Measurements from ENCODE around the gene METTL22.
A peak's percentile ranks its signal among the peaks of the same experiment; 100 is the strongest.

Gene METTL22

DNA sequence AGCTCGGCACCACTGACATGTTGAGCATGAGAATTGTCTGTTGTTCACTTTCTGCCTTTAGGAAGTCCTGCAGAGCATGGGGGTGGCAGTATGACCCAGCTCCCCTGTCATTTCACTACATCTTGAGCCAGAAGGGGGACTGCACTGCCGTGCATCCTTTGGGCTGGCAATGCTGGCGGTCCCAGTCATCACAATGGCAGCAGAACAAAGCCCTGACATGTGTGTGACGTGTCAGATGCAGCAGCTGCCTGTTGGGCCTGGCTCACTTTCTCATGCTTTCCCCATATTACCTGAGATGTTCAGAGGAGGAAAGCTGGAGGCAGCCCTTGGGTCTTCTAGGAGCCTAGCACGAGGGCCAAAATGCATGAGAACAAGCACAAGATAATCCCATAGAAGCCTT is 46.6 kb downstream of the METTL22 start:
- no peak for DNase-seq

- no peak for DNase-seq
These were observed 48.0 kb downstream of the METTL22 start for GRCh38 chr16:8669481-8669880.

DNA sequence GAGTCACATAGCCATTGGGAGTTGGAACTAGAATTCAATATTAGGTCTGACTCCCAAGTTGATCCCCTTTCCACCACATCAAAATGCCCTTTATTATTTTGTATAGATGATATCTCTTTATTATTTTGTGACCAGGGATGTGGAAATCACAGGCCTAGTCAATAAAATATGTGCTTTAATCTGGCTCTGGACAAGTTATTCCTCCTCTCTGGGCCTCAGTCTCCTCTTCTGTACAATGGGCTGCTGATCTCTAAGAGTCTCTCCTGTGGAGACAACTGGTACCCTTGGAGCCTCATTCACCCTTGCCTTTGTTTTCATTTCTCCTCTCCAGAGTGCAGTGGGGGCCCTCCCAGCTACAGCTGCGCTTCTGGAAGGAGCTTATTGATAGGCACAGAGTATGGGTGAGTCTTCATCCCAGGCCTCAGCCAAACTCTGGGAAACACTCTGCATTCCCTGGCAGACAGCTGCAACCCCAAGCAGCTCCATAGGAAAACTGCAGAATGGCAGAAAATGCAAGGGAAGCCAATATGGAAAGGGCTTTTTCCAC is 48.6 kb downstream of the METTL22 start:
- no peak for DNase-seq

DNA sequence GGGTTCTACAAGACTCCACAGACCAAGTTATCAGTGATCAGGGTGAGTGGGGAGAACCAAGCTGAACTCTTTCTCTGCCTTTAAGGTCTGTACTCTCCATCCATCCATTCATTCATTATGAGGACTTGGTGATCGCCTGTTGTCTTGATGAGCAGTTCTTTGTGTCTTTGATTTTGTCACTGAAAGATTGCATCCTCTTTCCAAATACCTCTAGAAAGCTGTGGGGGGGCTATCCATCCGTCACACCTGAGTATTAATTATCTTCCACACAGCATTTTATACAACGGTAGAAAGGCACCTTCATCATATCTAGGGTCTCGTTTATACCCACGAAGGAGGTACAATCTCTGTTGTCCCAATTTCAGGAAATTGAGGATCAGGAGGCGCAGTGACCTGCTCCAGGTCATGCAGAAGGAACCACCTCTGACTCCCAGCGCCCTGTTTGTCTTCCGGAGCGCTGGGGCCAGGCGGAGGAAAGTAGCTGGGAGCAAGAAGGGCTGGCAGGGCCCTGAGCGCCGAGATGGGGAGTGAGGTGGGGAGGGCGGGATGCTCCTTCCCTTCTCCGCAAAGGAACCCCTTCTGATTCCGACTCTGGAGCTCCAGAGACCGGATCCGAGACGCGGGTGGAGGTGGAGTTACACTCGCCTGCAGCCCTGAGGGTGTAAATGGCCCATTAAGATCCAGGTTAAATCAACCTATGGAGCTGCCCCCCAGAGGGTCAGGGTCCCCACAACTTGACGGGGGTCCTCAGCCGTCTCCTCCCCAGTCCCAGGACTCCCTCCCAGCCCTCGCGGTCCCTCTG is 52.3 kb downstream of the METTL22 start:
- DNase-seq: no peak

GRCh38 chr16:8674413-8675022 is 53.0 kb downstream of the METTL22 start, which contains the start of gene ABAT:
TSS of gene ABAT (plus strand) at chr16:8674617. CDS start at chr16:8735740, 61,123 bp downstream.
- DNase-seq: peak; percentile 74

DNA sequence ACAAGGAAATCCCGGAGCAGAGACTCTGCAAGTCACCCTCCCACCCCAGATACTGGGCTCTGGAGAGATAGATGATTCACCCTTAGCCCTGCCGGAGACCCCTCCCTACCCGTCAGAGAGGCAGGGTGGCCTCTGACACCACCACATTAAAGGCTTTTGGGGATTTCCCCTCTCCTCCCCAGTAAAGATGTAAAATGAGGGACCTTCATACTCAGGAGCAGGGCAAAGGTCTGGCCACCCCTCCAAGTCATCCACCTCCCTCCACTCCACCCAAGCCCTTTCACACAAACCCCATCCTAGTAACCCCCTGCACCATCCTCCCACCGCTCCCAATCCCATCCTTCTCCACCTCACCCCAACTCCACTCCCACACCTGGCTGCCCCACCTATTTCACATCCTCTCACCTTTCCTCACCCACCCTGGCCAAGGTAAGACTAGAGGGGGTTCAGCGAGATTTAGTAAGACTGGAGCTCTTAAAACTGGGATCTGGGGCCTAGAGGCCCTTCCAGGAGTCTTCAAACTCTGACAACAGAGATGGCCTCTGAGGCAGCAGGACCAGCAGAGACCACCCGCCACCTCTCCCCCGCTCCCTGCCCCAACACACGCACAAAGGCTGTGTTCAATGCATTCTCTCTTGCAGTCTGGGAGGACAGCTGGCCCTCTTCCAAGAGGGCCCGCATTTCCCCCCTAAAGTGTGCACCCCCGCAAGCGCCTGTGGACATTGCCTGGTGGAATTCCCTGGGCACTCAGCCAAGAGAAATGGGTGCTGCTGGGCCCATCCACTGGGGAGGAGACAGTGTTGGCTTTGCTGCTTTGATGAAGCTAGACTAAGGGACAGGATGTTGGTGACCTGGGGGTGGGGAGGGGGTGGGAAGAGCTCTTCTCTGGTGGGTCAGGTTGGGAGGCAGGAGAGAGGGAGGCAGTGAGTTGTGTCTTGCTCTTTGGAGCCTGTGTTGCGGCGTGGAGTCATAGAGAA is 54.0 kb downstream of the METTL22 start:
- no peak for DNase-seq

GRCh38 chr16:8676160-8676547 is 54.7 kb downstream of the METTL22 start:
- DNase-seq: no peak

DNA sequence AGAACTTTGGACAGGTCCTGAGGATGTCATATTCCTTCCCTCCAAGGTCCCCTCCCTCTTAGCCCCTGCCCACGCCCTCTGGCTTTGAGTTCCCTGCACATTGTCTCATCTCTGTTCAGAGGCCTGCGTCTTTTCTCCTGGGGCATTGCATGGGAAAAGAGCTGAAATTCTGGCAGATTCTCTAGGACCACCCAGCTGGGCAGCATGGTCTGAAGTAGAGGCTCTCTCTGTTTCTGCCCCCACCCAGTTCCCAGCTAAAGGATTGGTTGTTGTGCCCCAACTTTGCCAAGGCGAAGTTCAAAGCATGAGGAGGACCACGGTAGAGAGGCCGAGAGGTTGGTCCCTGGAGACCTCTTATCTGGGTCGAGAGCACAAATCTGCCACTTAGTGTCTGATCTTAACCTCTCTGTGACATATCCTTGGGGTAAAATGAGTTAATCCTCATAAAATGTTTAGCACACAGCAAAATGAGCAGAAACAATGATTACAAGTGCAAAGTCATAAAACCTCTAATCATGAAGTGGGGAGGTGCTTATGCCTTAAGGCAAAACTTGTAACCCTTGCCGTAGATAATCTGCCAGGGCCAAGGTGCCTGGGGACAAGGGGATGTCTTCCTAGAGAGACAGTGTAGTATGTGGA is 55.4 kb downstream of the METTL22 start:
- no peak for DNase-seq

- no peak for DNase-seq
These were observed 56.0 kb downstream of the METTL22 start for GRCh38 chr16:8677481-8677880.

- DNase-seq: no peak
These were observed 56.8 kb downstream of the METTL22 start for GRCh38 chr16:8678068-8678927.

- DNase-seq: no peak
These were observed 57.7 kb downstream of the METTL22 start for GRCh38 chr16:8679151-8679550.

GRCh38 chr16:8682551-8683259 is 61.2 kb downstream of the METTL22 start:
- DNase-seq: peak; percentile 21

- no peak for DNase-seq
These were observed 62.1 kb downstream of the METTL22 start for GRCh38 chr16:8683640-8684039.

GRCh38 chr16:8685617-8686016 is 64.1 kb downstream of the METTL22 start:
- no peak for DNase-seq

DNA sequence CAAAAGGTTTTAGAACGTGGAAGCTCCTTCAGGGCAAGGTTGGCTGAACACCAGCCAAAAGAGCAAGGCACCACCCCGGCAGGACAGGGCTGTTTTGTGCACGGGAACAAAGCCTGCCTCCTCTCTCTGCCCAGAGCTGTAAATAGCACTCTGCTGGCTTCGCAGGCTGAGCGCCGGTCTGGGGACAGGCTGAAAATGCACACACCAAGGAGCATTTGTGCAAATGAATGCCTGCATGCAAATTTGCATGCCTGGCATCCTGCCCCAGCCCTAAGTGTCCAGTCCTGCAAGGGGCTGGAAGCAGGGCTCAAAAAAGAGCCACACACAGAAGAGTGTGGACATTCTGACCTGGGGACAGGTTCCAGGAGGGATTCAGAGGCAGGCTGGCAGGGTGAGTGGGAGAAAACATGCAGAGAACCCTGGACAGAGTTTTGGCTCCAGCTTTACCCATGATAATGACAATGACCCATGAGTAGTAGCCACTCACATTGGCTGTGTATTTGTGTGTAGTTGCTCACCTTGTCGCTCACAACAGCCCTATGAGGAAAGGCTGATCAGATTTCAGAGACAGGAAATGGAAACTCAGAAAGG is 64.6 kb downstream of the METTL22 start:
- peak; percentile 9 for DNase-seq

GRCh38 chr16:8686879-8687278 is 65.4 kb downstream of the METTL22 start:
- DNase-seq: no peak

- no peak for DNase-seq
These were observed 68.2 kb downstream of the METTL22 start for GRCh38 chr16:8689686-8690085.

GRCh38 chr16:8691728-8692127 is 70.2 kb downstream of the METTL22 start:
- no peak for DNase-seq

GRCh38 chr16:8694795-8695728 is 73.6 kb downstream of the METTL22 start:
- DNase-seq: no peak

All from NCI-H2227 treated with DMSO at 0.1 percent for 48 hours (cell line).